H1 (cell line): ENCODE measurements around the gene PUSL1. TPM values are rescaled to one million over a fixed set of nuclear protein-coding genes. Genes with fewer than 3 reads are reported as not detected.

Experiments used
- CTCF ChIA-PET: fragments of 300-600 bp; sonication (Branson Sonifier 250); formaldehyde crosslinking; loops from one replicate; lab custom pipeline; 2021; ENCODE audit not compliant: partially characterized antibody; lab: Charles Lee
- POLR2A ChIA-PET: fragments of 300-600 bp; sonication (Branson Sonifier 250); formaldehyde crosslinking; loops from one replicate; lab custom pipeline; 2021; ENCODE audit warnings: inconsistent platforms; ENCODE audit not compliant: partially characterized antibody; lab: Charles Lee
- DNase-seq, 2 experiments: peaks; one replicate each; pipeline versions ENCODE4 v3.0.0 to v3.0.0-alpha.2; 2010 to 2022; ENCODE audit warnings: low spot score in 2 of 2, low read depth in 1 of 2, mixed read lengths in 1 of 2
- FAIRE-seq: peaks from 2 replicates; lab custom pipeline; 2011; peaks lifted over from hg19 to GRCh38; lab: Jason Lieb, UNC
- H2AFZ ChIP-seq: 2 replicates; pipeline ENCODE4 v1.8.1; 2012; ENCODE audit warnings: low read length, inconsistent platforms
- H2AK5ac ChIP-seq: 2 replicates; pipeline ENCODE4 v1.6.1; 2013; ENCODE audit warnings: low read depth, low read length
- H2BK120ac ChIP-seq: replicated peaks from 2 replicates; pipeline ENCODE3; 2013; ENCODE audit warnings: low read depth, low read length, inconsistent platforms
- H2BK12ac ChIP-seq: 2 replicates; pipeline ENCODE4 v1.6.1; 2013; ENCODE audit warnings: low read depth, low read length
- H2BK15ac ChIP-seq: 2 replicates; pipeline ENCODE4 v1.6.1; 2013; ENCODE audit warnings: low read length
- H2BK20ac ChIP-seq: 2 replicates; pipeline ENCODE4 v1.6.1; 2013; ENCODE audit warnings: low read length
- H2BK5ac ChIP-seq: 2 replicates; pipeline ENCODE4 v1.6.1; 2013; ENCODE audit warnings: low read depth, low read length
- H3K14ac ChIP-seq: 2 replicates; pipeline ENCODE4 v1.6.1; 2013; ENCODE audit warnings: inconsistent platforms; ENCODE audit not compliant: insufficient read length
- H3K18ac ChIP-seq: 2 replicates; pipeline ENCODE4 v1.6.1; 2013; ENCODE audit warnings: low read length; ENCODE audit errors: extremely low read depth
- H3K23ac ChIP-seq: 2 replicates; pipeline ENCODE4 v1.6.1; 2013; ENCODE audit warnings: inconsistent platforms; ENCODE audit not compliant: insufficient read length
- H3K23me2 ChIP-seq: 2 replicates; pipeline ENCODE4 v1.6.1; 2013; ENCODE audit warnings: low read depth, low read length
- H3K27ac ChIP-seq: 2 replicates; pipeline ENCODE4 v1.6.1; 2011; ENCODE audit warnings: low read depth, low read length, inconsistent platforms
- H3K27me3 ChIP-seq, 4 experiments: replicated peaks in 1 of 4; 1 replicate in 1 of 4; 2 replicates in 3 of 4; pipeline versions ENCODE4 v1.6.1 to v1.8.1; 2011 to 2013; ENCODE audit warnings: low read length in 3 of 4, mild to moderate bottlenecking in 3 of 4, inconsistent platforms in 2 of 4, mixed read lengths in 2 of 4, moderate library complexity in 1 of 4; ENCODE audit not compliant: control insufficient read depth in 3 of 4, insufficient read depth in 3 of 4; ENCODE audit errors: extremely low read depth in 1 of 4
- H3K36me3 ChIP-seq, 4 experiments: 2 replicates each; pipeline versions ENCODE4 v1.6.1 to v1.8.1; 2011 to 2013; ENCODE audit warnings: mild to moderate bottlenecking in 4 of 4, low read length in 3 of 4, moderate library complexity in 2 of 4, control low read depth in 1 of 4, inconsistent platforms in 1 of 4; ENCODE audit not compliant: insufficient read depth in 4 of 4, control insufficient read depth in 2 of 4
- H3K4ac ChIP-seq: replicated peaks from 2 replicates; pipeline ENCODE3; 2013; ENCODE audit warnings: low read length, low read depth, mixed read lengths, inconsistent platforms; ENCODE audit not compliant: insufficient read length
- H3K4me1 ChIP-seq, 4 experiments: replicated peaks in 1 of 4; 1 replicate in 1 of 4; 2 replicates in 3 of 4; pipeline versions ENCODE4 v1.6.1 to v1.8.1; 2011 to 2013; ENCODE audit warnings: low read length in 3 of 4, inconsistent platforms in 2 of 4, mixed read lengths in 1 of 4; ENCODE audit not compliant: insufficient read depth in 4 of 4, control insufficient read depth in 3 of 4
- H3K4me2 ChIP-seq, 2 experiments: 2 replicates each; pipeline versions ENCODE4 v1.6.1 to v1.8.1; 2011 to 2013; ENCODE audit warnings: low read depth in 2 of 2, low read length in 2 of 2, control low read depth in 1 of 2, inconsistent platforms in 1 of 2, mild to moderate bottlenecking in 1 of 2; ENCODE audit not compliant: insufficient read depth in 1 of 2
- H3K4me3 ChIP-seq, 4 experiments: fragments of 200-600, 300-600 bp in 1 of 4; sonication (generic), shearing (Covaris generic), sonication (Bioruptor Twin) in 1 of 4; 2 replicates each; pipeline versions ENCODE4 v1.5.1 to v1.8.1; 2011 to 2016; ENCODE audit warnings: low read length in 4 of 4, low read depth in 3 of 4, control low read depth in 2 of 4, inconsistent platforms in 2 of 4, mild to moderate bottlenecking in 2 of 4, mixed read lengths in 1 of 4, moderate library complexity in 1 of 4; ENCODE audit not compliant: insufficient read depth in 2 of 4; ENCODE audit errors: extremely low read depth in 1 of 4
- H3K56ac ChIP-seq: replicated peaks from 2 replicates; pipeline ENCODE3; 2013; ENCODE audit warnings: low read depth, mild to moderate bottlenecking, mixed read lengths, low read length, inconsistent platforms; ENCODE audit not compliant: insufficient read length
- H3K79me1 ChIP-seq: 2 replicates; pipeline ENCODE4 v1.6.1; 2013; ENCODE audit warnings: low read depth, low read length, control low read depth
- H3K79me2 ChIP-seq, 2 experiments: 2 replicates each; pipeline versions ENCODE4 v1.6.1 to v1.8.1; 2012 to 2013; ENCODE audit warnings: low read length in 2 of 2, mild to moderate bottlenecking in 2 of 2, inconsistent platforms in 1 of 2; ENCODE audit not compliant: insufficient read depth in 2 of 2, control insufficient read depth in 1 of 2
- H3K9ac ChIP-seq, 4 experiments: replicated peaks in 1 of 4; 1 replicate in 1 of 4; 2 replicates in 3 of 4; pipeline versions ENCODE4 v1.6.1 to v1.8.1; 2011 to 2013; ENCODE audit warnings: low read depth in 3 of 4, low read length in 3 of 4, control low read depth in 2 of 4, mild to moderate bottlenecking in 2 of 4, moderate library complexity in 2 of 4, inconsistent platforms in 1 of 4; ENCODE audit errors: extremely low read depth in 1 of 4
- H3K9me3 ChIP-seq, 2 experiments: 2 replicates each; pipeline versions ENCODE4 v1.6.1 to v1.8.1; 2012 to 2013; ENCODE audit warnings: mild to moderate bottlenecking in 2 of 2, moderate library complexity in 2 of 2, control low read depth in 1 of 2, inconsistent platforms in 1 of 2, low read depth in 1 of 2, low read length in 1 of 2, mixed read lengths in 1 of 2; ENCODE audit not compliant: insufficient read depth in 2 of 2
- H4K20me1 ChIP-seq, 2 experiments: replicated peaks in 1 of 2; 2 replicates each; pipeline versions ENCODE3 to v1.8.1; 2011 to 2013; ENCODE audit warnings: inconsistent platforms in 2 of 2, low read length in 2 of 2, mild to moderate bottlenecking in 1 of 2; ENCODE audit not compliant: insufficient read depth in 2 of 2, control insufficient read depth in 1 of 2
- H4K5ac ChIP-seq: 2 replicates; pipeline ENCODE4 v1.6.1; 2013; ENCODE audit warnings: low read length, low read depth, mixed read lengths, inconsistent platforms; ENCODE audit not compliant: insufficient read length
- H4K8ac ChIP-seq: 2 replicates; pipeline ENCODE4 v1.8.0; 2013; ENCODE audit warnings: mild to moderate bottlenecking, moderate library complexity, low read length, inconsistent platforms; ENCODE audit not compliant: insufficient read depth; ENCODE audit errors: extremely low read depth
- H4K91ac ChIP-seq: replicated peaks from 2 replicates; pipeline ENCODE3; 2013; ENCODE audit warnings: low read length, mixed read lengths, inconsistent platforms; ENCODE audit not compliant: insufficient read length
- CBX8 ChIP-seq: fragments of 300-800, 300-1000 bp; sonication (generic); IDR thresholded peaks from 2 replicates; pipeline ENCODE4 v1.7.1; 2016; ENCODE audit warnings: low read depth, low read length, borderline replicate concordance
- CEBPB ChIP-seq: IDR thresholded peaks from 2 replicates; pipeline ENCODE4 v1.6.1; 2012; ENCODE audit warnings: low read depth, low read length
- CHD1 ChIP-seq: IDR thresholded peaks from 2 replicates; pipeline ENCODE4 v1.6.1; 2012; ENCODE audit warnings: low read depth, low read length, improper control_type of control experiment
- EP300 ChIP-seq, 2 experiments: IDR thresholded peaks; 1 replicate in 1 of 2; 2 replicates in 1 of 2; pipeline ENCODE4 v1.6.1; 2011 to 2012; ENCODE audit warnings: low read depth in 2 of 2, low read length in 2 of 2, mild to moderate bottlenecking in 2 of 2, borderline replicate concordance in 1 of 2, inconsistent platforms in 1 of 2, moderate library complexity in 1 of 2
- FOSL1 ChIP-seq: IDR thresholded peaks from 2 replicates; pipeline ENCODE4 v1.6.1; 2011; ENCODE audit warnings: mild to moderate bottlenecking, low read depth, low read length, moderate library complexity; ENCODE audit not compliant: insufficient read depth
- JUN ChIP-seq: IDR thresholded peaks from 2 replicates; pipeline ENCODE4 v1.6.1; 2011; ENCODE audit warnings: low read depth, mild to moderate bottlenecking, improper control_type of control experiment, low read length
- POLR2AphosphoS5 ChIP-seq: IDR thresholded peaks from 2 replicates; pipeline ENCODE4 v1.6.1; 2011; ENCODE audit warnings: low read depth, low read length
- RNF2 ChIP-seq: fragments of 200-900, 300-1000 bp; sonication (generic); IDR thresholded peaks from 2 replicates; pipeline ENCODE4 v1.7.1; 2016; ENCODE audit warnings: borderline replicate concordance, low read depth, mild to moderate bottlenecking, antibody characterized with exemption, low read length; ENCODE audit not compliant: poor library complexity, severe bottlenecking; ENCODE audit errors: missing control alignments
- SIX5 ChIP-seq: IDR thresholded peaks from 2 replicates; pipeline ENCODE4 v1.6.1; 2011; ENCODE audit warnings: mild to moderate bottlenecking, low read depth, low read length
- SUZ12 ChIP-seq: fragments of 200-600 bp; sonication (generic); IDR thresholded peaks from 2 replicates; pipeline ENCODE4 v1.6.1; 2012; ENCODE audit warnings: mild to moderate bottlenecking, inconsistent platforms, low read length, moderate library complexity, mixed read lengths
- ZNF274 ChIP-seq: IDR thresholded peaks from 2 replicates; pipeline ENCODE4 v1.7.0; 2012; ENCODE audit warnings: low read length, borderline replicate concordance; ENCODE audit errors: extremely low read depth
- WGBS, 2 experiments: shearing (Covaris generic) in 1 of 2; methylation state at CpG; one replicate each; pipeline versions ENCODE4 v1.1.6 to v1.1.7; 2013 to 2015; ENCODE audit warnings: low lambda C conversion rate in 2 of 2, mixed read lengths in 2 of 2, inconsistent platforms in 1 of 2, low coverage in 1 of 2, missing lambda C conversion rate in 1 of 2; ENCODE audit not compliant: insufficient replicate concordance in 2 of 2, insufficient coverage in 1 of 2, insufficient read length in 1 of 2; ENCODE audit errors: extremely low coverage in 1 of 2, missing lambda C conversion rate in 1 of 2; 5-methylcytosine and 5-hydroxymethylcytosine counted together
- polyA plus RNA-seq, 7 experiments: library from polyadenylated mRNA; depleted of rRNA in 3 of 7; stranded (reverse) in 5 of 7; unstranded in 2 of 7; fragments of >200 nt in 5 of 7; fragments of 200-250 nt in 2 of 7; gene quantifications; 1 replicate in 5 of 7; 2 replicates in 1 of 7; 4 replicates in 1 of 7; pipeline versions ENCODE4 v1.2.1 to v1.2.3, GENCODE V29; 2011 to 2013; ENCODE audit warnings: missing spikeins in 2 of 7, mixed read lengths in 2 of 7
- total RNA-seq: library from RNA; stranded (reverse); fragmentation: NEBNext Ultra II Directional; extraction: Animal tissue kit (Norgen Biotek cat#: 25700); gene quantifications from 2 replicates; pipeline ENCODE4 v1.2.1, GENCODE V29; 2021
- TF ChIP-seq, protein P1 (sequence below): IDR thresholded peaks from 2 replicates; pipeline ENCODE4 v1.6.1; 2011; ENCODE audit warnings: low read length, improper control_type of control experiment

Gene PUSL1
- total and polyA plus RNA-seq, 2 of the 8 experiments (the other 6 are each of a cell fraction or from before 2014, with no cell fraction given) = 38.8 to 87.4 TPM

DNA sequence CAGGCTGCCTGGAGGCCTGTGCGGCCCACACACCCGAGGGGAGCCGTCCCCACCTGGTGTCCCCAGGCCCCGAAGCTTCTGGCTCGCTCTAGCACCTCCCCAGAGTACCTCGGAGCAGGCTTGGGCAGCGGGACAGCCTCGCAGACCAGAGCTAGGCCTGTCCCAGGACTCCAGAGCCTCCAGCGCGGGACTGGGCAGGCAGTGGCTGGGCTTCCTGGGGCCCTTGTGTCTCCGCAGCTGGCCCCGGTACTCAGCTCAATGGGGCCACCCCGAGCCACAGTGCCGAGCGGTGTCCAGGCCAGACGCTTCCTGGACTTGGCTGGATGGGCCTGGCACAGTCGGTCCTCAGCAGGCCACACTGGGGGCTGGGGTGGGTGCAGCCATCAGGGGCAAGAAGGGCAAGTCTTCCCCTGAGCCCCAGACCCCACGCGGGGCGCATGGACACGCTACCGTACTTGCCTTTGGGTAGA lies 23.3 kb upstream of the PUSL1 start:
- no peak overlapping the region for H4K91ac ChIP-seq
- H3K4me1 ChIP-seq = peaks cover 0 to 2% (median under 1%) of the 10 kb centered on the region in 4 experiments; a peak in 1 of 7 replicates
- H3K4ac ChIP-seq = no peak overlapping the region
- H4K20me1 ChIP-seq = no peaks in the 10 kb centered on the region
- no peak overlapping the region for H2AFZ ChIP-seq
- no peak overlapping the region for H3K14ac ChIP-seq
- H3K79me1 ChIP-seq = no peaks in the 10 kb centered on the region
- H3K79me2 ChIP-seq = no peaks in the 10 kb centered on the region
- ChIA-PET CTCF (interaction anchor here (0.6 to 1.8 kb wide), 11 partner anchors 10 to 162 kb away, joined by 3 to 5 read pairs (median 3); no protein-coding TSS in a partner anchor), POLR2A (interaction anchor here (0.9 to 2.6 kb wide), 2 partner anchors 11 to 43 kb away, joined by 4 to 12 read pairs; partner anchors contain the start of gene UBE2J2)
- H2BK5ac ChIP-seq = no peak overlapping the region
- DNase-seq (no peak), FAIRE-seq (no peak)
- no peak overlapping the region for H2BK20ac ChIP-seq
- no peak overlapping the region for H3K56ac ChIP-seq
- no peak overlapping the region for H3K4me3 ChIP-seq
- peak overlapping the region; percentile 50; the same call in 1 of the 2 replicates for H2BK12ac ChIP-seq
- H3K9me3 ChIP-seq = peaks cover 0 to 2% of the 10 kb centered on the region in 2 experiments; a peak in 1 of 4 replicates
- no peak overlapping the region for H3K9ac ChIP-seq
- no peak overlapping the region for H4K5ac ChIP-seq
- no peaks in the 10 kb centered on the region for H3K27me3 ChIP-seq
- H3K23me2 ChIP-seq = no peaks in the 10 kb centered on the region
- no peak overlapping the region for H3K27ac ChIP-seq
- H2BK15ac ChIP-seq = peak overlapping the region; percentile 46; the same call in 1 of the 2 replicates
- no peak overlapping the region for H3K4me2 ChIP-seq
- 91% methylated on average over 22 of the region's 22 CpGs; no CpG with 5 or more reads in 1 of the 2 experiments for WGBS, 2 experiments
- no peak overlapping the region for H4K8ac ChIP-seq
- no peak overlapping the region for H2AK5ac ChIP-seq
- H3K23ac ChIP-seq = no peak overlapping the region
- no peak overlapping the region for H3K18ac ChIP-seq
- no peaks in the 10 kb centered on the region for H3K36me3 ChIP-seq
- H2BK120ac ChIP-seq = no peak overlapping the region
- TF ChIP-seq RNF2 (no peak), EP300 (IDR thresholded peaks at IDR 0.05; ENCODE audit: borderline replicate concordance in 1 of 2, low read depth in 2 of 2, low read length in 2 of 2) (no peak), POLR2AphosphoS5 (no peak), SIX5 (no peak), CEBPB (no peak), JUN (no peak), ZNF274 (no peak), CHD1 (no peak), SUZ12 (no peak), CBX8 (no peak), FOSL1 (no peak)
- TF ChIP-seq, protein P1, sequence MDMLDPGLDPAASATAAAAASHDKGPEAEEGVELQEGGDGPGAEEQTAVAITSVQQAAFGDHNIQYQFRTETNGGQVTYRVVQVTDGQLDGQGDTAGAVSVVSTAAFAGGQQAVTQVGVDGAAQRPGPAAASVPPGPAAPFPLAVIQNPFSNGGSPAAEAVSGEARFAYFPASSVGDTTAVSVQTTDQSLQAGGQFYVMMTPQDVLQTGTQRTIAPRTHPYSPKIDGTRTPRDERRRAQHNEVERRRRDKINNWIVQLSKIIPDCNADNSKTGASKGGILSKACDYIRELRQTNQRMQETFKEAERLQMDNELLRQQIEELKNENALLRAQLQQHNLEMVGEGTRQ = no peak
